H9 (cell line): ENCODE measurements around the gene ENPEP. TPM values are rescaled to one million over a fixed set of nuclear protein-coding genes. Genes with fewer than 3 reads are reported as not detected.

Experiments used
- DNase-seq: peaks from one replicate; pipeline ENCODE4 v3.0.0-alpha.2; 2017
- H2AFZ ChIP-seq: one replicate; pipeline ENCODE4 v1.6.1; 2013; ENCODE audit warnings: mild to moderate bottlenecking, low read length, control low read depth, moderate library complexity
- H2AK5ac ChIP-seq: 2 replicates; pipeline ENCODE4 v1.6.1; 2013; ENCODE audit warnings: low read length, control low read depth, mixed read lengths; ENCODE audit not compliant: insufficient read length
- H2BK120ac ChIP-seq: one replicate; pipeline ENCODE4 v1.6.1; 2013; ENCODE audit warnings: low read depth, mild to moderate bottlenecking, low read length, control low read depth, inconsistent platforms; ENCODE audit not compliant: poor library complexity, severe bottlenecking
- H2BK12ac ChIP-seq: 2 replicates; pipeline ENCODE4 v1.6.1; 2013; ENCODE audit warnings: low read length, control low read depth, mixed read lengths, low read depth; ENCODE audit not compliant: insufficient read length
- H2BK15ac ChIP-seq: 2 replicates; pipeline ENCODE4 v1.6.1; 2013; ENCODE audit warnings: low read depth, low read length, control low read depth
- H2BK20ac ChIP-seq: one replicate; pipeline ENCODE4 v1.6.1; 2013; ENCODE audit warnings: low read depth, mild to moderate bottlenecking, low read length, control low read depth, inconsistent platforms; ENCODE audit not compliant: poor library complexity, severe bottlenecking
- H2BK5ac ChIP-seq: 2 replicates; pipeline ENCODE4 v1.6.1; 2013; ENCODE audit warnings: low read length, control low read depth, mixed read lengths; ENCODE audit not compliant: insufficient read length
- H3K14ac ChIP-seq: 2 replicates; pipeline ENCODE4 v1.6.1; 2013; ENCODE audit warnings: low read length, control low read depth; ENCODE audit not compliant: insufficient read depth
- H3K18ac ChIP-seq: 2 replicates; pipeline ENCODE4 v1.6.1; 2013; ENCODE audit warnings: low read depth, mild to moderate bottlenecking, mixed read lengths, low read length, control low read depth; ENCODE audit not compliant: insufficient read length
- H3K23ac ChIP-seq: 2 replicates; pipeline ENCODE4 v1.6.1; 2013; ENCODE audit warnings: low read length, control low read depth, mixed read lengths, low read depth; ENCODE audit not compliant: insufficient read length
- H3K23me2 ChIP-seq: 2 replicates; pipeline ENCODE4 v1.6.1; 2013; ENCODE audit warnings: low read depth, mild to moderate bottlenecking, mixed read lengths, low read length, control low read depth; ENCODE audit not compliant: insufficient read length, poor library complexity, severe bottlenecking
- H3K27ac ChIP-seq: 2 replicates; pipeline ENCODE4 v1.5.1; 2013; ENCODE audit warnings: low read length, control low read depth, mixed read lengths, low read depth; ENCODE audit not compliant: insufficient read length
- H3K27me3 ChIP-seq: 2 replicates; pipeline ENCODE4 v1.6.1; 2013; ENCODE audit warnings: low read length, control low read depth, inconsistent platforms; ENCODE audit not compliant: insufficient read depth
- H3K4ac ChIP-seq: 2 replicates; pipeline ENCODE4 v1.6.1; 2013; ENCODE audit warnings: low read depth, mild to moderate bottlenecking, control low read depth, inconsistent platforms, low read length, moderate library complexity
- H3K4me1 ChIP-seq: 2 replicates; pipeline ENCODE4 v1.6.1; 2013; ENCODE audit warnings: low read length, control low read depth, inconsistent platforms; ENCODE audit not compliant: insufficient read depth
- H3K4me2 ChIP-seq: 2 replicates; pipeline ENCODE4 v1.6.1; 2013; ENCODE audit warnings: low read length, control low read depth, mixed read lengths; ENCODE audit not compliant: insufficient read length, insufficient read depth
- H3K56ac ChIP-seq: 2 replicates; pipeline ENCODE4 v1.6.1; 2013; ENCODE audit warnings: low read depth, mild to moderate bottlenecking, mixed read lengths, low read length, control low read depth; ENCODE audit not compliant: insufficient read length
- H3K79me1 ChIP-seq: 2 replicates; pipeline ENCODE4 v1.6.1; 2013; ENCODE audit warnings: low read depth, mild to moderate bottlenecking, moderate library complexity, low read length, control low read depth, inconsistent platforms; ENCODE audit not compliant: insufficient read depth, poor library complexity, severe bottlenecking
- H3K79me2 ChIP-seq: 2 replicates; pipeline ENCODE4 v1.6.1; 2013; ENCODE audit warnings: low read length, control low read depth, inconsistent platforms; ENCODE audit not compliant: insufficient read depth
- H3K9ac ChIP-seq: 2 replicates; pipeline ENCODE4 v1.6.1; 2013; ENCODE audit warnings: low read length, control low read depth, mixed read lengths; ENCODE audit not compliant: insufficient read length; ENCODE audit errors: extremely low read depth
- H3K9me3 ChIP-seq: one replicate; pipeline ENCODE4 v1.6.1; 2013; ENCODE audit warnings: low read depth, low read length, inconsistent platforms; ENCODE audit not compliant: control insufficient read depth
- H3T11ph ChIP-seq: one replicate; pipeline ENCODE4 v1.6.1; 2013; ENCODE audit warnings: mild to moderate bottlenecking, low read length, control low read depth, inconsistent platforms
- H4K20me1 ChIP-seq: one replicate; pipeline ENCODE4 v1.6.1; 2013; ENCODE audit not compliant: control insufficient read depth, insufficient read length, insufficient read depth
- H4K5ac ChIP-seq: 2 replicates; pipeline ENCODE4 v1.6.1; 2013; ENCODE audit warnings: low read depth, mild to moderate bottlenecking, mixed read lengths, low read length, control low read depth; ENCODE audit not compliant: insufficient read length
- H4K8ac ChIP-seq: replicated peaks from 2 replicates; pipeline ENCODE4 v1.6.1; 2013; ENCODE audit warnings: low read length, control low read depth, mixed read lengths, low read depth; ENCODE audit not compliant: insufficient read length
- H4K91ac ChIP-seq: 2 replicates; pipeline ENCODE4 v1.6.1; 2013; ENCODE audit warnings: low read depth, mild to moderate bottlenecking, moderate library complexity, mixed read lengths, low read length, control low read depth; ENCODE audit not compliant: insufficient read length
- H3K27ac Mint-ChIP-seq, 3 experiments: 2 replicates in 2 of 3; 3 replicates in 1 of 3; pipeline ENCODE4 v1.8.0; 2020 to 2021; ENCODE audit warnings: mixed read lengths in 3 of 3, mild to moderate bottlenecking in 1 of 3, moderate library complexity in 1 of 3
- H3K27me3 Mint-ChIP-seq: 2 replicates; pipeline ENCODE4 v1.8.0; 2021; ENCODE audit warnings: low read depth, mild to moderate bottlenecking, moderate library complexity, mixed read lengths
- H3K36me3 Mint-ChIP-seq, 3 experiments: 2 replicates in 2 of 3; 3 replicates in 1 of 3; pipeline ENCODE4 v1.8.0; 2020 to 2021; ENCODE audit warnings: low read depth in 3 of 3, mixed read lengths in 3 of 3; ENCODE audit not compliant: insufficient read depth in 1 of 3
- H3K4me1 Mint-ChIP-seq, 2 experiments: 2 replicates each; pipeline ENCODE4 v1.8.0; 2020; ENCODE audit warnings: mixed read lengths in 2 of 2
- H3K4me3 Mint-ChIP-seq, 2 experiments: 2 replicates in 1 of 2; 3 replicates in 1 of 2; pipeline ENCODE4 v1.8.0; 2020 to 2021; ENCODE audit warnings: mild to moderate bottlenecking in 2 of 2, mixed read lengths in 2 of 2, moderate library complexity in 1 of 2
- H3K9me3 Mint-ChIP-seq, 2 experiments: 2 replicates in 1 of 2; 3 replicates in 1 of 2; pipeline ENCODE4 v1.8.0; 2020; ENCODE audit warnings: mild to moderate bottlenecking in 2 of 2, mixed read lengths in 2 of 2, moderate library complexity in 1 of 2
- WGBS: extraction: QIAGEN DNeasy Blood & Tissue Kit; methylation state at CpG from one replicate; pipeline ENCODE4 v1.1.7; 2013; ENCODE audit warnings: missing lambda C conversion rate, low lambda C conversion rate, mixed read lengths; ENCODE audit not compliant: insufficient read length; ENCODE audit errors: extremely low coverage; 5-methylcytosine and 5-hydroxymethylcytosine counted together
- total RNA-seq: library from RNA; stranded (reverse); gene quantifications from 2 replicates; pipeline ENCODE4 v1.2.1, GENCODE V29; 2021
- TF ChIP-seq, protein P1 (sequence below): fragments of 200-600 bp; sonication (generic); conservative IDR thresholded peaks from 3 replicates; pipeline ENCODE4 v1.8.0; 2021; ENCODE audit warnings: antibody characterized with exemption, mild to moderate bottlenecking

ENPEP gene
- total RNA-seq, 1 experiment from 2014 or later, result 0.44 TPM

DNA sequence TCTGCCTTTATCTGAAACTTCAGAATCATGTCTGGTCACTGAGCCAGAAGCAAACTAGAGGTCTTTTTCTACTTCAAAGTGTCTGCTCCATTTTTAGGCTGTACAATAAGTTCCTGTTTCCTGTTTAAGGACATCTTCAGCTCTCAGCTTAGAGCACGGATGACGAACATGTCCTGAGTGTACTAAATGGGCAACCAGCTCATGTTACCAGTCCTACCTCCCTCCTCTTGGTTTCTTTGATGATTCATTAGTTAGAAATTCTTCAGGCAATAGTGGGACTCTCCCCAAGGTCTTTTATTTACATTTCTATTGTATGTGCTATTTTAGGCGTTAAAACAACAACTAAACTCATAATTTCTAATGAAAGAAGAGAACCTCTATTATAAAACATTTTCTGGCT, 58.0 kb downstream of the ENPEP start:
- H3K79me2 ChIP-seq, result no peaks in the 10 kb centered on the region
- no peak overlapping the region for H3K18ac ChIP-seq
- H3K27ac ChIP-seq, result no peak overlapping the region
- H4K91ac ChIP-seq, result no peak overlapping the region
- TF ChIP-seq, protein P1, sequence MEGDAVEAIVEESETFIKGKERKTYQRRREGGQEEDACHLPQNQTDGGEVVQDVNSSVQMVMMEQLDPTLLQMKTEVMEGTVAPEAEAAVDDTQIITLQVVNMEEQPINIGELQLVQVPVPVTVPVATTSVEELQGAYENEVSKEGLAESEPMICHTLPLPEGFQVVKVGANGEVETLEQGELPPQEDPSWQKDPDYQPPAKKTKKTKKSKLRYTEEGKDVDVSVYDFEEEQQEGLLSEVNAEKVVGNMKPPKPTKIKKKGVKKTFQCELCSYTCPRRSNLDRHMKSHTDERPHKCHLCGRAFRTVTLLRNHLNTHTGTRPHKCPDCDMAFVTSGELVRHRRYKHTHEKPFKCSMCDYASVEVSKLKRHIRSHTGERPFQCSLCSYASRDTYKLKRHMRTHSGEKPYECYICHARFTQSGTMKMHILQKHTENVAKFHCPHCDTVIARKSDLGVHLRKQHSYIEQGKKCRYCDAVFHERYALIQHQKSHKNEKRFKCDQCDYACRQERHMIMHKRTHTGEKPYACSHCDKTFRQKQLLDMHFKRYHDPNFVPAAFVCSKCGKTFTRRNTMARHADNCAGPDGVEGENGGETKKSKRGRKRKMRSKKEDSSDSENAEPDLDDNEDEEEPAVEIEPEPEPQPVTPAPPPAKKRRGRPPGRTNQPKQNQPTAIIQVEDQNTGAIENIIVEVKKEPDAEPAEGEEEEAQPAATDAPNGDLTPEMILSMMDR, result no peak
- H2BK15ac ChIP-seq, result no peak overlapping the region
- H4K5ac ChIP-seq, result no peak overlapping the region
- H3K23me2 ChIP-seq, result no peaks in the 10 kb centered on the region
- H3K4me1 ChIP-seq, result no peaks in the 10 kb centered on the region
- no peaks in the 10 kb centered on the region for H3K27me3 ChIP-seq
- H3K4me3 Mint-ChIP-seq, result no peak overlapping the region
- no peak overlapping the region for H2BK5ac ChIP-seq
- no peak overlapping the region for H3T11ph ChIP-seq
- H3K14ac ChIP-seq, result no peak overlapping the region
- WGBS, result no CpG with 5 or more reads among the region's 3 CpGs
- H3K79me1 ChIP-seq, result no peaks in the 10 kb centered on the region
- no peak overlapping the region for H2AFZ ChIP-seq
- no peak overlapping the region for H3K4me2 ChIP-seq
- no peak overlapping the region for H3K23ac ChIP-seq
- H3K9me3 ChIP-seq, result peaks cover 5% of the 10 kb centered on the region
- H3K56ac ChIP-seq, result no peak overlapping the region
- H4K8ac ChIP-seq, result no peak overlapping the region
- no peak overlapping the region for H2BK120ac ChIP-seq
- H3K4ac ChIP-seq, result no peak overlapping the region
- H2BK12ac ChIP-seq, result no peak overlapping the region
- H3K27ac Mint-ChIP-seq, result no peak overlapping the region
- no peak overlapping the region for H3K9ac ChIP-seq
- H3K4me1 Mint-ChIP-seq, result peaks cover 4 to 9% of the 10 kb centered on the region in 2 experiments; a peak in 3 of 4 replicates
- no peaks in the 10 kb centered on the region for H3K27me3 Mint-ChIP-seq
- H2BK20ac ChIP-seq, result no peak overlapping the region
- no peak overlapping the region for H2AK5ac ChIP-seq
- H4K20me1 ChIP-seq, result no peaks in the 10 kb centered on the region
- H3K9me3 Mint-ChIP-seq, result peaks cover 3 to 6% of the 10 kb centered on the region in 2 experiments; a peak in 4 of 5 replicates
- H3K36me3 Mint-ChIP-seq, result no peaks in the 10 kb centered on the region; a peak in 2 of 7 replicates
- no peak for DNase-seq
